NCI-H1092 treated with DMSO at 0.1 percent for 48 hours (cell line): ENCODE results near the gene ATAD3C.
"Not testable (repeated sequence)": the region's sequence is repeated elsewhere in the genome, so short reads cannot be mapped to it uniquely, and the experiment has no call there.

Source experiments
- DNase-seq: peaks from one replicate; lab custom pipeline; 2025; lab: John Stamatoyannopoulos, UW

The ATAD3C gene

GRCh38 chr1:1477206-1477605 lies 27.7 kb downstream of the ATAD3C start:
- DNase-seq, result no peak

- no peak for DNase-seq
Observed at GRCh38 chr1:1479547-1480487, 30.3 kb downstream of the ATAD3C start.

GRCh38 chr1:1480488-1480867 lies 31.0 kb downstream of the ATAD3C start:
- DNase-seq, result not testable (repeated sequence)

GRCh38 chr1:1481811-1482210 lies 32.3 kb downstream of the ATAD3C start:
- DNase-seq, result not testable (repeated sequence)

- no peak for DNase-seq
Observed at GRCh38 chr1:1482856-1483255, 33.4 kb downstream of the ATAD3C start.

- no peak for DNase-seq
Observed at GRCh38 chr1:1483714-1484113, 34.2 kb downstream of the ATAD3C start.

GRCh38 chr1:1484976-1485750 lies 35.7 kb downstream of the ATAD3C start:
- DNase-seq, result not testable (repeated sequence)

- DNase-seq, result not testable (repeated sequence)
Observed at GRCh38 chr1:1485755-1486317, 36.3 kb downstream of the ATAD3C start.

- DNase-seq, result no peak
Observed at GRCh38 chr1:1487701-1488100, 38.2 kb downstream of the ATAD3C start.

GRCh38 chr1:1489231-1489630 lies 39.7 kb downstream of the ATAD3C start:
- DNase-seq, result no peak

- no peak for DNase-seq
Observed at GRCh38 chr1:1489861-1490260, 40.4 kb downstream of the ATAD3C start.

- no peak for DNase-seq
Observed at GRCh38 chr1:1490633-1491230, 41.2 kb downstream of the ATAD3C start.

GRCh38 chr1:1491601-1492000 lies 42.1 kb downstream of the ATAD3C start:
- DNase-seq, result no peak

GRCh38 chr1:1494311-1494710 lies 44.8 kb downstream of the ATAD3C start:
- not testable (repeated sequence) for DNase-seq

GRCh38 chr1:1495461-1495975 lies 46.0 kb downstream of the ATAD3C start:
- not testable (repeated sequence) for DNase-seq

- DNase-seq, result peak; percentile 51
Observed at GRCh38 chr1:1504777-1505365, 55.4 kb downstream of the ATAD3C start.

- DNase-seq, result peak; percentile 13
Observed at GRCh38 chr1:1505366-1505798, 55.9 kb downstream of the ATAD3C start.

GRCh38 chr1:1505801-1506200 lies 56.3 kb downstream of the ATAD3C start:
- DNase-seq, result not testable (repeated sequence)

GRCh38 chr1:1507305-1507704 lies 57.8 kb downstream of the ATAD3C start:
- DNase-seq, result no peak

GRCh38 chr1:1508775-1509464 lies 59.4 kb downstream of the ATAD3C start:
- not testable (repeated sequence) for DNase-seq

GRCh38 chr1:1509465-1509850 lies 60.0 kb downstream of the ATAD3C start:
- not testable (repeated sequence) for DNase-seq
